Hepatocyte (in vitro differentiated cells): ENCODE measurements around the gene LAMA1.

Experiments
- CTCF ChIP-seq: fragments of 200-600 bp; sonication (generic); IDR thresholded peaks from 2 replicates; pipeline ENCODE4 v1.5.1; 2016; ENCODE audit warnings: antibody characterized with exemption, mild to moderate bottlenecking; ENCODE audit not compliant: poor library complexity
- EZH2phosphoT487 ChIP-seq: fragments of 200-600 bp; sonication (generic); IDR thresholded peaks from one replicate; pipeline ENCODE4 v1.6.1; 2018; ENCODE audit warnings: antibody characterized with exemption, mild to moderate bottlenecking, low read depth, moderate library complexity; ENCODE audit not compliant: unreplicated experiment, severe bottlenecking

- TF ChIP-seq CTCF (no peak), EZH2phosphoT487 (no peak)
Observed at GRCh38 chr18:7070466-7070865, 47.1 kb downstream of the LAMA1 start.
